ENCODE measurements around the gene RNF17.

The RNF17 gene

DNA sequence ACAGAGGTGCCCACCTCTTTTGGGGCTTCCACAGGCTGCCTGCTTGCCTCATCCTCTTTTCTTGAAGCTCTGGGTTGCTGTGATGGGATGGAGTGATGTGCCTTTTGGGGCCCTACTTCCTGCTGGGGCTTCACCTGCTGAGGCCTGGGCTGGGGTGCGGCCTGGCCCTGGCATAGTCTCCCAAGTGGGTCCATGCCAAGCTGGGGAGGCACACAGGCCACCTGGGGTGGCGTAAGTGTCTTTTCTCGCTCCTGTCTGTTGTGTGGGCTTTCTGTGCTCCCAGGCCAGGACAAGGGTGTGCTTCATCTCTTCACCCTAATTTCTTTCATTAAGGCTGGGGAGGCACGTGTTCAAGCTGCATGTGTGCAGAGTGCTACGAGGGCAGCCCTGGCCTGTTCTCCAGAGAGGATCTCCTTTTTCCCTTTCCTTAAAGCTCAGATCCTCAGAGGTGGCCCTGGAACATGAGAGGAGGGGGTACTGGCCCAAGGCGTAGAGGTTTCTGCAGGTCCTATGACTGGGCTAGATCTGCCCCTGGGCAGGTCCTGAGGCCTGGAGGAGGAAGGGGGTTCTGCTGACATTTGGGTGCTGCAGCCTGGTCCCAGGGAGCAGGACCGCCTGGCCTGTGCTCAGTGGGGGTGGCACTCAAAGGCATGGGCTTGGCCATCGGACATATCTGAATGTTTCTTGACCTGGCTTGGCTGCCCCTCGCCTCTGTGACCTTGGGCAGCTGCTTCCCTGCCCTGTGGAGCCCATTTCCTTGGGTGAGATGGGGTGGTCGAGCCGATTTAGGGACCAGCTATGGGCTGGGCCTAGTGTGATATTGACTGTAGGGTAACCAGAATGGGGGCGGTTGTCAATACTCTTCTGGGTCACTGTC, 23.7 kb upstream of the RNF17 start:
- H3K4me3 ChIP-seq (ENCODE audit: low read depth, low read length), result no peak overlapping the region
- TF ChIP-seq, protein P1, sequence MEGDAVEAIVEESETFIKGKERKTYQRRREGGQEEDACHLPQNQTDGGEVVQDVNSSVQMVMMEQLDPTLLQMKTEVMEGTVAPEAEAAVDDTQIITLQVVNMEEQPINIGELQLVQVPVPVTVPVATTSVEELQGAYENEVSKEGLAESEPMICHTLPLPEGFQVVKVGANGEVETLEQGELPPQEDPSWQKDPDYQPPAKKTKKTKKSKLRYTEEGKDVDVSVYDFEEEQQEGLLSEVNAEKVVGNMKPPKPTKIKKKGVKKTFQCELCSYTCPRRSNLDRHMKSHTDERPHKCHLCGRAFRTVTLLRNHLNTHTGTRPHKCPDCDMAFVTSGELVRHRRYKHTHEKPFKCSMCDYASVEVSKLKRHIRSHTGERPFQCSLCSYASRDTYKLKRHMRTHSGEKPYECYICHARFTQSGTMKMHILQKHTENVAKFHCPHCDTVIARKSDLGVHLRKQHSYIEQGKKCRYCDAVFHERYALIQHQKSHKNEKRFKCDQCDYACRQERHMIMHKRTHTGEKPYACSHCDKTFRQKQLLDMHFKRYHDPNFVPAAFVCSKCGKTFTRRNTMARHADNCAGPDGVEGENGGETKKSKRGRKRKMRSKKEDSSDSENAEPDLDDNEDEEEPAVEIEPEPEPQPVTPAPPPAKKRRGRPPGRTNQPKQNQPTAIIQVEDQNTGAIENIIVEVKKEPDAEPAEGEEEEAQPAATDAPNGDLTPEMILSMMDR (IDR thresholded peaks at IDR 0.05; ENCODE audit: borderline replicate concordance, insufficient read depth, low read depth, low read length), result no peak

- TF ChIP-seq, protein P1 (IDR thresholded peaks at IDR 0.05; ENCODE audit: borderline replicate concordance, insufficient read depth, low read depth, low read length), result peak; percentile 78
- no peak overlapping the region for H3K4me3 ChIP-seq (ENCODE audit: low read depth, low read length)
Observed at GRCh38 chr13:24741016-24741662, 22.8 kb upstream of the RNF17 start.

- TF ChIP-seq, protein P1 (IDR thresholded peaks at IDR 0.05; ENCODE audit: borderline replicate concordance, insufficient read depth, low read depth, low read length), result no peak
- H3K4me3 ChIP-seq (ENCODE audit: low read depth, low read length), result no peak overlapping the region
Observed at GRCh38 chr13:24741791-24742190, 22.2 kb upstream of the RNF17 start.

DNA sequence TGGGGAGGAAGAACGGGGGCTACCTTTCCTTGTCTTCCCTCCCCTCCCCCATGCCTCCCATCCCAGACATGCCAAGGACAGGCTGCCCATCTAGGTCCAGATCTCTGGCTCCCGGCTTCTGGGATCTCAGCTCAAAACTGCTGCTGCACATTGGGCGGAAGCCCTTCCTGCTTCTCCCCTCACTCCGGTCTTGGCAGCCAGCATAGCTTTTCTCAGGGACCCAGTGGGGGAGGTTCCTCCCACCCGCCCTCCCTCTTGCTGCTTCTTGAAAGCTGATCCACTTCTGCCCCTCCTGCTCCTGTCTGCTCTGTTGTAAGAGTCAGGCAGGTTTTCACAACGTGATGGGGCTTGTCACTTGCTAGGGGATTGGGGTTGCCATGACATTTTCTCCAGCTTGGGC, 21.7 kb upstream of the RNF17 start:
- H3K4me3 ChIP-seq (ENCODE audit: low read depth, low read length), result no peak overlapping the region
- TF ChIP-seq, protein P1 (IDR thresholded peaks at IDR 0.05; ENCODE audit: borderline replicate concordance, insufficient read depth, low read depth, low read length), result no peak

GRCh38 chr13:24742977-24743376, 21.0 kb upstream of the RNF17 start:
- TF ChIP-seq, protein P1 (IDR thresholded peaks at IDR 0.05; ENCODE audit: borderline replicate concordance, insufficient read depth, low read depth, low read length), result no peak
- no peak overlapping the region for H3K4me3 ChIP-seq (ENCODE audit: low read depth, low read length)

DNA sequence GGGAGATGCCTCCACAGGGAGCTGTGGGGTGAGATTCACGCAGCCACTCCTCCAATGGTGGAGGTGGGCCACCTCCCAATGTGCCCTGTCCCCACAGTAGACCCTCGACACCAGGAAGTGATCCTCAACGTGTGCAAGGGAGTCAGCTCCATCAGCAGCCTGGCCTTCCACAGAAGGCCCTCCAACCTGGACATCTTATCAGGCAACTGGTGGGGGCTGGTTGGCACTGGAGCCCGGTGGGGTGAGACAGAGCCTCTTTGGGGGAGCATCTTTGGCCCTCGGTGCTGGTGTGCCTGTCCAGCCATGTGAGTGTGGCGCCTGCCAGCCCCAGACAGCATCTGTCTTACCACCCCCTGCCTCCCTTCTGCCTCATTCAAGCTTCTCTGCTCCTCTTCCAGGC, 19.7 kb upstream of the RNF17 start:
- TF ChIP-seq, protein P1 (IDR thresholded peaks at IDR 0.05; ENCODE audit: borderline replicate concordance, insufficient read depth, low read depth, low read length), result no peak
- no peak overlapping the region for H3K4me3 ChIP-seq (ENCODE audit: low read depth, low read length)

DNA sequence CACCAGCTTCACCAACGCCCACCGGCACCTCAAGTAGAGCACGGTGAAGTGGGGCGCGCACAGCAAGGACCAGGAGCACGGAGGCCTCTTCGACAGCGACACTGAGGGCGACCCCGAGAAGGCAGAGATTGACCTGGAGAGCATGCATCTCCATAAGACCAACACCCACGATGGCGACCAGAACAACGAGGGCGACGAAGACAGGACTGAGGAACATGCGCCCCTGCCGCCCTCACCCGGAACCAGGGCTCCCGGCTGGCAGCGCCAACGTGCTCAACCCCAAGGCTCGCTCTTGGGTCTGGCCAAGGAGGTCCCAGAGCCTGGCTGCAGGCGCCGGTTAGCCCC, 18.5 kb upstream of the RNF17 start:
- H3K4me3 ChIP-seq (ENCODE audit: low read depth, low read length), result no peak overlapping the region
- TF ChIP-seq, protein P1 (IDR thresholded peaks at IDR 0.05; ENCODE audit: borderline replicate concordance, insufficient read depth, low read depth, low read length), result no peak
